ENCODE measurements around the gene DUOX1.

DUOX1 gene

DNA sequence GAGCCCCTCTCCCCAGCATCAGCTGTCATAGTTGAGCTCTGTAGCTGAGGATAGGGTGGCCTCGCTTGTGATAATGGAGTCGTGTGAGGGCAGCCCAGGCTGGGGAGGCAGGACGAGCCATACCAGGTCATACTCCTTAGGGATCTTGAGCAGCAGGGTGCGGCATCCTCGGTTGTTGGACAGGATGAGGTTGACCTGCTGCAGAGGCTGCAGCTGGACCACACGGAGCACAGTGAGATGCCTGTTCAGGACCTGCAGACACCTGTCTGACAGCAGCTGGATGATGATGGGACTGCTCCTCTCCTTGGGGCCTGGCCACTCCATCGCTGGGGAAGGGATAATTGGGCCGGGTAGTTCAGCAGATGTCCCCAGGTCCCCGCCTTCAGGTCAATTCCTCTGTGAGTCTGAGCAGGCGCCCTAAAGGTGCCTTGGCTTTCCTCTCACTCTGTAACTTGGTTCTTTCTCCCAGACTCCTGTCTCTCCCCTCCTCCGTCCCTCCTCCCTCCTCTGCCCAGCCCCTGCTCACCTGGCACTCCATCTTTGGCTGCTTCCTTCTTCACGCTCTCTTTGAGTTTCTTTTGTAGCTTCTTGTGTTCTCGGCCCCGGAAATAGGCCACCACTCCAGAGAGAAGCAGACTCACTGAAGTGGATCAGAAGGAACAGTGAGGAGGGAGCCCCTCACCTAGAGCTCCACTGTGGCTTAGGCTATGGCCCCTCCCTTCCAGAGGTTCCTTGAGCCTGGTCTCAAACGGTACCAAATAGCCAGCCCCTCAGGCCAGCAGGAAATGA, 23.6 kb upstream of the DUOX1 start:
- H3K27ac ChIP-seq (ENCODE audit: low read length) = no peak overlapping the region
- H3K79me2 ChIP-seq (ENCODE audit: low read length) = no peaks in the 10 kb centered on the region
- H3K4me3 ChIP-seq (ENCODE audit: low read length) = no peak overlapping the region
- no peaks in the 10 kb centered on the region for H3K36me3 ChIP-seq (replicated peaks; ENCODE audit: low read depth, low read length)
- H2AFZ ChIP-seq (ENCODE audit: low read depth, low read length) = no peak overlapping the region
- no peaks in the 10 kb centered on the region for H3K27me3 ChIP-seq (ENCODE audit: low read depth, low read length)
- no peak for TF ChIP-seq EZH2phosphoT487 (IDR thresholded peaks at IDR 0.05; ENCODE audit: low read depth)
- TF ChIP-seq, protein P1, sequence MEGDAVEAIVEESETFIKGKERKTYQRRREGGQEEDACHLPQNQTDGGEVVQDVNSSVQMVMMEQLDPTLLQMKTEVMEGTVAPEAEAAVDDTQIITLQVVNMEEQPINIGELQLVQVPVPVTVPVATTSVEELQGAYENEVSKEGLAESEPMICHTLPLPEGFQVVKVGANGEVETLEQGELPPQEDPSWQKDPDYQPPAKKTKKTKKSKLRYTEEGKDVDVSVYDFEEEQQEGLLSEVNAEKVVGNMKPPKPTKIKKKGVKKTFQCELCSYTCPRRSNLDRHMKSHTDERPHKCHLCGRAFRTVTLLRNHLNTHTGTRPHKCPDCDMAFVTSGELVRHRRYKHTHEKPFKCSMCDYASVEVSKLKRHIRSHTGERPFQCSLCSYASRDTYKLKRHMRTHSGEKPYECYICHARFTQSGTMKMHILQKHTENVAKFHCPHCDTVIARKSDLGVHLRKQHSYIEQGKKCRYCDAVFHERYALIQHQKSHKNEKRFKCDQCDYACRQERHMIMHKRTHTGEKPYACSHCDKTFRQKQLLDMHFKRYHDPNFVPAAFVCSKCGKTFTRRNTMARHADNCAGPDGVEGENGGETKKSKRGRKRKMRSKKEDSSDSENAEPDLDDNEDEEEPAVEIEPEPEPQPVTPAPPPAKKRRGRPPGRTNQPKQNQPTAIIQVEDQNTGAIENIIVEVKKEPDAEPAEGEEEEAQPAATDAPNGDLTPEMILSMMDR (IDR thresholded peaks at IDR 0.05; ENCODE audit: low read depth, low read length) = no peak
- H3K4me1 ChIP-seq (ENCODE audit: low read length) = no peaks in the 10 kb centered on the region
- H3K9ac ChIP-seq (ENCODE audit: low read length) = no peak overlapping the region
- no peaks in the 10 kb centered on the region for H3K9me3 ChIP-seq (ENCODE audit: insufficient read depth, low read length)
- H4K20me1 ChIP-seq (ENCODE audit: insufficient read depth, low read length) = no peaks in the 10 kb centered on the region
- H3K4me2 ChIP-seq (ENCODE audit: low read length) = no peak overlapping the region

DNA sequence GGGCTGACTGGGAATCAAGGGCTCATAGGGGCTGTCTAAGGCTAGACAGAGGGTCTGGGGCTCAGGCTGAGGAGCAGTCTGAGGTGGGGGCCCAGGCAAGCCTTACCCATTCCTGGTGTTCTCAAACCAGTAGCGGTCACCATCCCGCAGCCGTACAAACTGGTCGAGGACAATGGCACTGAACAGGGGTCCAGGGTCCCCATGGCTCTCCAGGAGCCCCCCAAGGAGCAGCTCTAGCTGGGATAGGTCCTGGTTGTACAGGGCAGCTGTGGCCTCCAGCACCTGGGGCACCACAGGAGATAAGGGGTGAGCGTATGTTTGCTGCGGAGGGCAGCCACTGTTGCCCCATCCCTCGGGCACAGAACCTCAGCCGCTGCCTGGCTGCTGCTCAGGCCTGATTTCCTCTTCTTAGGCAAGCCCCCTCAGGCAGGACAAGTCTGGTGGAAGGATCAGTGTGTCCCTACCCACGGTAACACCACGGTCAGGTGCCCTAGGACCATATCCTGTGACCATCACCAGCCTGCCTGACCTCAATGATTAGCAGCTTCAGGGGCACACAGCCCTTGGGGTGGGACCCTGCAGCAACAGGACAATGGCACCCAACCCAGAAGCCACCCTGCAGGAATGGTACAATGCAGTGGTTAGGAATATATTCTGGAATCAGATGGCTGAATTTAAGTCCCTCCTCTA, 21.7 kb upstream of the DUOX1 start:
- Histone ChIP-seq H3K4me3 (ENCODE audit: low read length) (no peak overlapping the region), H3K27me3 (ENCODE audit: low read depth, low read length) (no peaks in the 10 kb centered on the region), H4K20me1 (ENCODE audit: insufficient read depth, low read length) (no peaks in the 10 kb centered on the region), H3K9me3 (ENCODE audit: insufficient read depth, low read length) (no peaks in the 10 kb centered on the region), H3K9ac (ENCODE audit: low read length) (no peak overlapping the region), H3K79me2 (ENCODE audit: low read length) (no peaks in the 10 kb centered on the region), H2AFZ (ENCODE audit: low read depth, low read length) (no peak overlapping the region), H3K4me1 (ENCODE audit: low read length) (no peaks in the 10 kb centered on the region), H3K27ac (ENCODE audit: low read length) (no peak overlapping the region), H3K36me3 (replicated peaks; ENCODE audit: low read depth, low read length) (no peaks in the 10 kb centered on the region), H3K4me2 (ENCODE audit: low read length) (no peak overlapping the region)
- TF ChIP-seq, protein P1 (IDR thresholded peaks at IDR 0.05; ENCODE audit: low read depth, low read length) = no peak
- no peak for TF ChIP-seq EZH2phosphoT487 (IDR thresholded peaks at IDR 0.05; ENCODE audit: low read depth)

DNA sequence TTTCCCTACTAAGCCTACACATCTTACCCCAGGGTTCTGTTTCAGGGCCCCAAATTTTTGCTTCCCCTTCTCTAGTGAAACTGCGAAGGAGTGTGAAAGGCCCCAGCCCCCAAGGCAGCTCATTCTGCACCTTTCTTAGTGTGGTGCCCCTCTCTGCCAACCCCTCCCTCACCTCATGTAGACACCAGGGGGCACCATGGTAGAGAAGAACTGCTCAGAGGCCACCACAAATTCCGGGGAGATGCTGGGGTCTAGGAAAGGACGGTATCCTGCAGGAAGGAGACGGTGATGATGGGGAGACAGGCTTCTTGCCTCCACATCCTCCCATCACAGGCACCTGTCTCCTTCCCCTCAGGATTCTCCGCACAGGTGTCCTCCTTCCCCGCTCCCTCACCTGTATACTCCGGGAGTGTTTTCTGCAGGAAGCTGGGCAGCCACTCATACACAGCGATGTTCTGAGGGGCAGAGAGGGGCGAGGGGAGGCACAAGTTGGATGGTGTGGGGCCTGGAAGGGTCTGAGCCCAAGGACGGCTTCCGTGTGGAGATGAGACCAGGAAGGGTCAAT, 19.5 kb upstream of the DUOX1 start:
- Histone ChIP-seq H3K27me3 (ENCODE audit: low read depth, low read length) (no peaks in the 10 kb centered on the region), H3K79me2 (ENCODE audit: low read length) (no peaks in the 10 kb centered on the region), H3K4me3 (ENCODE audit: low read length) (no peak overlapping the region), H3K4me1 (ENCODE audit: low read length) (no peaks in the 10 kb centered on the region), H3K36me3 (replicated peaks; ENCODE audit: low read depth, low read length) (no peaks in the 10 kb centered on the region), H3K4me2 (ENCODE audit: low read length) (no peak overlapping the region), H4K20me1 (ENCODE audit: insufficient read depth, low read length) (no peaks in the 10 kb centered on the region), H2AFZ (ENCODE audit: low read depth, low read length) (no peak overlapping the region), H3K27ac (ENCODE audit: low read length) (no peak overlapping the region), H3K9ac (ENCODE audit: low read length) (no peak overlapping the region), H3K9me3 (ENCODE audit: insufficient read depth, low read length) (no peaks in the 10 kb centered on the region)
- no peak for TF ChIP-seq EZH2phosphoT487 (IDR thresholded peaks at IDR 0.05; ENCODE audit: low read depth)
- TF ChIP-seq, protein P1 (IDR thresholded peaks at IDR 0.05; ENCODE audit: low read depth, low read length) = no peak
